ENCODE results near the gene OR2F2.

- TF ChIP-seq CTCF (IDR thresholded peaks at IDR 0.05) = no peak
- no peak for TF ChIP-seq POLR2A (IDR thresholded peaks at IDR 0.05)
- TF ChIP-seq POLR2AphosphoS5 (IDR thresholded peaks at IDR 0.05) = no peak
- no peak for TF ChIP-seq EP300 (IDR thresholded peaks at IDR 0.05)
These were observed 10.4 kb downstream of the OR2F2 start for GRCh38 chr7:143945423-143945822.

Data from sigmoid colon (tissue), 4 donors.